H1 (cell line): ENCODE data around the gene SLC39A8. TPM values are rescaled to one million over a fixed set of nuclear protein-coding genes. Genes with fewer than 3 reads are reported as not detected.

Experiments used
- ASH2L ChIP-seq: fragments of 200-600, 300-600 bp; sonication (generic); IDR thresholded peaks from one replicate; pipeline ENCODE4 v1.7.1; 2017; ENCODE audit warnings: low read length
- HDAC2 ChIP-seq, 2 experiments: fragments of 300-600 bp in 1 of 2; sonication (generic) in 1 of 2; IDR thresholded peaks; 2 replicates each; pipeline ENCODE4 v1.6.1; 2011 to 2012; ENCODE audit warnings: low read depth in 2 of 2, low read length in 2 of 2, mild to moderate bottlenecking in 2 of 2, moderate library complexity in 2 of 2, borderline replicate concordance in 1 of 2, inconsistent platforms in 1 of 2
- KDM4A ChIP-seq: IDR thresholded peaks from one replicate; pipeline ENCODE4 v1.7.1; 2012; ENCODE audit warnings: low read depth, mild to moderate bottlenecking, moderate library complexity, low read length, inconsistent platforms; ENCODE audit not compliant: severe bottlenecking
- MAFK ChIP-seq: IDR thresholded peaks from 2 replicates; pipeline ENCODE4 v1.6.1; 2012; ENCODE audit warnings: low read depth, mild to moderate bottlenecking, improper control_type of control experiment, low read length
- MAX ChIP-seq: IDR thresholded peaks from 2 replicates; pipeline ENCODE4 v1.6.1; 2012; ENCODE audit warnings: inconsistent platforms
- PHF8 ChIP-seq: fragments of 200-600 bp; sonication (generic); conservative IDR thresholded peaks from 2 replicates; pipeline ENCODE4 v1.7.1; 2012; ENCODE audit warnings: low read depth, mild to moderate bottlenecking, inconsistent platforms, low read length, moderate library complexity
- POLR2A ChIP-seq, 2 experiments: IDR thresholded peaks; 1 replicate in 1 of 2; 2 replicates in 1 of 2; pipeline ENCODE4 v1.6.1; 2011; ENCODE audit warnings: low read depth in 2 of 2, low read length in 2 of 2, mild to moderate bottlenecking in 2 of 2; ENCODE audit errors: control extremely low read depth in 1 of 2
- RBBP5 ChIP-seq: IDR thresholded peaks from 2 replicates; pipeline ENCODE4 v1.7.1; 2012; ENCODE audit warnings: low read depth, mild to moderate bottlenecking, inconsistent platforms, low read length, moderate library complexity, borderline replicate concordance
- SUZ12 ChIP-seq: fragments of 200-600 bp; sonication (generic); IDR thresholded peaks from 2 replicates; pipeline ENCODE4 v1.6.1; 2012; ENCODE audit warnings: mild to moderate bottlenecking, inconsistent platforms, low read length, moderate library complexity, mixed read lengths
- TAF1 ChIP-seq: IDR thresholded peaks from 2 replicates; pipeline ENCODE4 v1.6.1; 2011; ENCODE audit warnings: mild to moderate bottlenecking, low read depth, low read length
- TBP ChIP-seq: IDR thresholded peaks from 2 replicates; pipeline ENCODE4 v1.6.1; 2011; ENCODE audit warnings: low read depth, low read length, improper control_type of control experiment
- polyA plus RNA-seq, 7 experiments: library from polyadenylated mRNA; depleted of rRNA in 3 of 7; stranded (reverse) in 5 of 7; unstranded in 2 of 7; fragments of >200 nt in 5 of 7; fragments of 200-250 nt in 2 of 7; gene quantifications; 1 replicate in 5 of 7; 2 replicates in 1 of 7; 4 replicates in 1 of 7; pipeline versions ENCODE4 v1.2.1 to v1.2.3, GENCODE V29; 2011 to 2013; ENCODE audit warnings: missing spikeins in 2 of 7, mixed read lengths in 2 of 7
- total RNA-seq: library from RNA; stranded (reverse); fragmentation: NEBNext Ultra II Directional; extraction: Animal tissue kit (Norgen Biotek cat#: 25700); gene quantifications from 2 replicates; pipeline ENCODE4 v1.2.1, GENCODE V29; 2021

Gene SLC39A8
- total and polyA plus RNA-seq, 2 of the 8 experiments (the other 6 are each of a cell fraction or from before 2014, with no cell fraction given), result 6.4 to 38.7 TPM

- no peak for TF ChIP-seq MAFK
- peak; percentile 85; the same call in 1 of the 2 replicates for TF ChIP-seq RBBP5
- peak; percentile 72 for TF ChIP-seq MAX
- 0 out of 2 replicates have a peak, but pooled peaks have one; percentile 25 for TF ChIP-seq PHF8
- TF ChIP-seq ASH2L, result peak; percentile 19
- TF ChIP-seq KDM4A, result peak; percentile 95
- peak; percentile 49; the same call in 1 of the 2 replicates for TF ChIP-seq TAF1
- TF ChIP-seq HDAC2 (IDR thresholded peaks at IDR 0.05; ENCODE audit: borderline replicate concordance in 1 of 2, low read depth in 2 of 2, low read length in 2 of 2), result 0 out of 4 replicates have a peak, but pooled peaks of 1 of the 2 experiments have one; percentile 6
- peak; percentile 66; the same call in 1 of the 2 replicates for TF ChIP-seq SUZ12
- TF ChIP-seq POLR2A (IDR thresholded peaks at IDR 0.05; ENCODE audit: control extremely low read depth in 1 of 2, low read depth in 2 of 2, low read length in 2 of 2), result no peak; a peak in 1 of 3 replicates
- TF ChIP-seq TBP, result peak; percentile 27; the same call in 1 of the 2 replicates
Measured at GRCh38 chr4:102344520-102344953, 745 bp downstream of the SLC39A8 start (continued).
